Loucy (cell line): ENCODE results near the gene SYT13.

Experiments
- H2AFZ ChIP-seq: fragments of 200-600 bp; sonication (generic); 2 replicates; pipeline ENCODE4 v1.6.0; 2016; ENCODE audit warnings: antibody characterized with exemption, mild to moderate bottlenecking, low read length, moderate library complexity
- H3F3A ChIP-seq: fragments of 200-600 bp; 2 replicates; pipeline ENCODE4 v1.6.0; 2016; ENCODE audit warnings: antibody characterized with exemption, low read depth, mild to moderate bottlenecking
- H3K27me3 ChIP-seq: fragments of 200-600 bp; sonication (generic); 2 replicates; pipeline ENCODE4 v1.6.1; 2014; ENCODE audit warnings: low read length, mild to moderate bottlenecking; ENCODE audit not compliant: insufficient read depth, poor library complexity, severe bottlenecking
- H3K36me3 ChIP-seq: fragments of 200-600 bp; sonication (generic); 2 replicates; pipeline ENCODE4 v1.6.1; 2016; ENCODE audit warnings: low read length; ENCODE audit not compliant: insufficient read depth
- H3K4me1 ChIP-seq: fragments of 200-600 bp; sonication (generic); 2 replicates; pipeline ENCODE4 v1.5.1; 2014; ENCODE audit warnings: low read length, mild to moderate bottlenecking; ENCODE audit not compliant: insufficient read depth, poor library complexity, severe bottlenecking
- H3K4me2 ChIP-seq: fragments of 200-600 bp; sonication (generic); 2 replicates; pipeline ENCODE4 v1.6.0; 2014; ENCODE audit warnings: antibody characterized with exemption, low read length, low read depth, mild to moderate bottlenecking; ENCODE audit not compliant: poor library complexity, severe bottlenecking
- H3K4me3 ChIP-seq: fragments of 200-600 bp; sonication (generic); 2 replicates; pipeline ENCODE4 v1.5.1; 2014; ENCODE audit warnings: low read length, mild to moderate bottlenecking, mixed read lengths; ENCODE audit not compliant: poor library complexity, severe bottlenecking
- H3K79me2 ChIP-seq: fragments of 200-600 bp; sonication (generic); 2 replicates; pipeline ENCODE4 v1.6.1; 2014; ENCODE audit warnings: low read length; ENCODE audit not compliant: insufficient read depth
- H3K9ac ChIP-seq: fragments of 200-600 bp; sonication (generic); 2 replicates; pipeline ENCODE4 v1.6.0; 2014; ENCODE audit warnings: mild to moderate bottlenecking, low read depth, low read length, moderate library complexity; ENCODE audit not compliant: poor library complexity, severe bottlenecking
- H3K9me2 ChIP-seq: fragments of 200-600 bp; sonication (generic); replicated peaks from 2 replicates; pipeline ENCODE4 v1.6.1; 2016; ENCODE audit warnings: low read depth, low read length, mixed read lengths
- H3K9me3 ChIP-seq: fragments of 200-600 bp; sonication (generic); 2 replicates; pipeline ENCODE4 v1.6.1; 2014; ENCODE audit warnings: mild to moderate bottlenecking, antibody characterized with exemption, low read length, low read depth; ENCODE audit not compliant: insufficient read depth
- H4K20me1 ChIP-seq: fragments of 200-600 bp; sonication (generic); 2 replicates; pipeline ENCODE4 v1.6.0; 2014; ENCODE audit warnings: antibody characterized with exemption, low read length, mild to moderate bottlenecking; ENCODE audit not compliant: insufficient read depth, poor library complexity, severe bottlenecking
- CTCF ChIP-seq: fragments of 200-600 bp; sonication (generic); conservative IDR thresholded peaks from 2 replicates; pipeline ENCODE4 v1.5.1; 2014; ENCODE audit warnings: mild to moderate bottlenecking, antibody characterized with exemption, low read length
- EZH2phosphoT487 ChIP-seq: fragments of 200-600 bp; IDR thresholded peaks from 2 replicates; pipeline ENCODE4 v1.6.1; 2018; ENCODE audit warnings: antibody characterized with exemption, mild to moderate bottlenecking, moderate library complexity, borderline replicate concordance

The SYT13 gene

GRCh38 chr11:45238724-45239123, 47.4 kb downstream of the SYT13 start:
- H2AFZ ChIP-seq: no peak overlapping the region
- H3K9ac ChIP-seq: no peak overlapping the region
- H3K36me3 ChIP-seq: no peaks in the 10 kb centered on the region
- H3K79me2 ChIP-seq: no peaks in the 10 kb centered on the region
- no peaks in the 10 kb centered on the region for H3K27me3 ChIP-seq
- H3K4me3 ChIP-seq: no peak overlapping the region
- no peaks in the 10 kb centered on the region for H3F3A ChIP-seq
- H3K4me1 ChIP-seq: peaks cover 25% of the 10 kb centered on the region
- no peaks in the 10 kb centered on the region for H3K9me2 ChIP-seq
- H3K4me2 ChIP-seq: no peak overlapping the region
- H3K9me3 ChIP-seq: no peaks in the 10 kb centered on the region
- TF ChIP-seq EZH2phosphoT487 (no peak), CTCF (no peak)
- H4K20me1 ChIP-seq: no peaks in the 10 kb centered on the region

- no peaks in the 10 kb centered on the region for H3K9me3 ChIP-seq
- TF ChIP-seq CTCF: no peak
- no peak for TF ChIP-seq EZH2phosphoT487
- no peaks in the 10 kb centered on the region for H3K79me2 ChIP-seq
- H3K27me3 ChIP-seq: no peaks in the 10 kb centered on the region
- H3K4me3 ChIP-seq: no peak overlapping the region
- no peak overlapping the region for H2AFZ ChIP-seq
- H3K9me2 ChIP-seq: no peaks in the 10 kb centered on the region
- H4K20me1 ChIP-seq: no peaks in the 10 kb centered on the region
- H3F3A ChIP-seq: no peaks in the 10 kb centered on the region
- H3K4me1 ChIP-seq: peaks cover 26% of the 10 kb centered on the region
- H3K36me3 ChIP-seq: no peaks in the 10 kb centered on the region
- H3K4me2 ChIP-seq: no peak overlapping the region
- H3K9ac ChIP-seq: no peak overlapping the region
Observed at GRCh38 chr11:45237711-45238315, 48.3 kb downstream of the SYT13 start.

GRCh38 chr11:45234306-45235006, 51.7 kb downstream of the SYT13 start:
- Histone ChIP-seq H3K4me1 (peaks cover 48% of the 10 kb centered on the region), H3K9ac (no peak overlapping the region), H3K9me2 (no peaks in the 10 kb centered on the region), H2AFZ (no peak overlapping the region), H3F3A (0 out of 2 replicates have a peak, but pooled peaks cover 4% of the 10 kb centered on the region), H3K79me2 (no peaks in the 10 kb centered on the region), H3K4me2 (no peak overlapping the region), H4K20me1 (no peaks in the 10 kb centered on the region), H3K36me3 (no peaks in the 10 kb centered on the region), H3K4me3 (no peak overlapping the region), H3K27me3 (no peaks in the 10 kb centered on the region), H3K9me3 (no peaks in the 10 kb centered on the region)
- TF ChIP-seq CTCF: no peak
- TF ChIP-seq EZH2phosphoT487: no peak
